ENCODE results near the gene SEL1L3. TPM values are rescaled to one million over a fixed set of nuclear protein-coding genes. Genes with fewer than 3 reads are reported as not detected.

Gene SEL1L3
- total RNA-seq, 1 experiment from 2014 or later: 48.3 TPM

DNA sequence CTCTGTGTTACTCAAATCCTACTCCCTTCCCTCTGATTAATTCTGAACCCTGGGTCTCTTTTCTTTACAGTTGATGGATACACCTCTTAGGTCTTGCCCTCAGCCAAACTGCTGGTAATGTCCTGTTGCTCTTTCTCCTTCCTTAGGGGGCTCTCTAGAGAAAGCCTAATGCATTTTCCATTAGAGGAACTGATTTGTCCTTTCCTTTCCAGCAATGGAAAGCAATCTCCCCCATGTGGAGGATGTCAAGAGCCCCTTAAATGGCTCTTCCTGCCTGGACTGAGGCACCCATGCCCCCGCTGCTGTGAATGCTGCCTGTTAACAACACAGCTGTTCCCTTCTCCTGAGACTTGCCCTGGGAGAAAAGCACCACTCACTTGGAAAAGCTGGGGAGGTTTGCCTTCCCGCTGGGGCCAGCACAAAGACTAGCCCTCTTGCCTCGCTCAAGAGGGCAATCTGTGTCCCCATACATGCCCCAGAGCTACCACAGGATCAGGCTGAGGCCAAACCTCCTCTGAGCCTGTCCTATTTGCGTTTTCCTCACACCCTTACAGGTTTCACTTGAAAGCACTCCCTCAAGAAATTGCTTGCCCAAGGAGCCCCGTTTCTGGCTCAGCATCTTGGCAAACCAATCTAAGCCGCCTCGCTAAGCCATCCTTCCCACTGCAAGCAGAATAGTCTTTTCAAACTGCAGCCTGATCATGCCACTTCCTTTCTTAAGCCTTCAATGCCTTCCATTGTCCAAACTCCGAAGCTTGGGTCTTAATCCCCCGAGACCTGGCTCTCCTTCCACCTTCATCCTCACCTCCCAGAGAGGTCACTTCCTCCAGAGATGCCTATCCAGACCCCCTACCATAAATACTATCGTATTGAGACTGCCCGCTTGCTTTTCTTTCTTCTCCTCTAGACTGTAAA lies 28.0 kb upstream of the SEL1L3 start:
- Histone ChIP-seq H4K91ac (ENCODE audit: insufficient read length, low read depth, low read length) (no peak overlapping the region), H4K20me1 (ENCODE audit: control insufficient read depth, insufficient read depth, insufficient read length) (no peaks in the 10 kb centered on the region), H3K56ac (ENCODE audit: insufficient read length, low read depth, low read length) (no peak overlapping the region), H3K4me1 (ENCODE audit: insufficient read depth, low read length) (peaks cover 6% of the 10 kb centered on the region; the same call in 1 of the 2 replicates), H3K9me3 (ENCODE audit: control insufficient read depth, low read depth, low read length) (no peaks in the 10 kb centered on the region), H3K18ac (ENCODE audit: insufficient read length, low read depth, low read length) (no peak overlapping the region), H2BK120ac (ENCODE audit: low read depth, low read length, poor library complexity, severe bottlenecking) (no peak overlapping the region), H3K27ac (ENCODE audit: insufficient read length, low read depth, low read length) (no peak overlapping the region), H2AK5ac (ENCODE audit: insufficient read length, low read length) (no peak overlapping the region), H4K8ac (replicated peaks; ENCODE audit: insufficient read length, low read depth, low read length) (no peak overlapping the region), H3K79me2 (ENCODE audit: insufficient read depth, low read length) (no peaks in the 10 kb centered on the region), H3K14ac (ENCODE audit: insufficient read depth, low read length) (no peak overlapping the region), H3K27me3 (ENCODE audit: insufficient read depth, low read length) (no peaks in the 10 kb centered on the region), H3K23me2 (ENCODE audit: insufficient read length, low read depth, low read length, poor library complexity, severe bottlenecking) (no peaks in the 10 kb centered on the region), H3K4me2 (ENCODE audit: insufficient read depth, insufficient read length, low read length) (no peak overlapping the region), H4K5ac (ENCODE audit: insufficient read length, low read depth, low read length) (no peak overlapping the region), H3K9ac (ENCODE audit: extremely low read depth, insufficient read length, low read length) (no peak overlapping the region), H2BK20ac (ENCODE audit: low read depth, low read length, poor library complexity, severe bottlenecking) (no peak overlapping the region), H3T11ph (ENCODE audit: low read length) (no peak overlapping the region), H2AFZ (ENCODE audit: low read length) (no peak overlapping the region), H2BK5ac (ENCODE audit: insufficient read length, low read length) (no peak overlapping the region), H3K4ac (ENCODE audit: low read depth, low read length) (no peak overlapping the region), H2BK15ac (ENCODE audit: low read depth, low read length) (no peak overlapping the region), H3K23ac (ENCODE audit: insufficient read length, low read depth, low read length) (no peak overlapping the region), H3K79me1 (ENCODE audit: insufficient read depth, low read depth, low read length, poor library complexity, severe bottlenecking) (no peaks in the 10 kb centered on the region), H2BK12ac (ENCODE audit: insufficient read length, low read depth, low read length) (no peak overlapping the region)
- peaks cover 4% of the 10 kb centered on the region for H3K27me3 Mint-ChIP-seq (ENCODE audit: low read depth)
- no peaks in the 10 kb centered on the region for H3K9me3 Mint-ChIP-seq
- H3K27ac Mint-ChIP-seq: peak overlapping the region; percentile 44 to 95 (median 46); a peak in 6 of 7 replicates
- TF ChIP-seq, protein P1, sequence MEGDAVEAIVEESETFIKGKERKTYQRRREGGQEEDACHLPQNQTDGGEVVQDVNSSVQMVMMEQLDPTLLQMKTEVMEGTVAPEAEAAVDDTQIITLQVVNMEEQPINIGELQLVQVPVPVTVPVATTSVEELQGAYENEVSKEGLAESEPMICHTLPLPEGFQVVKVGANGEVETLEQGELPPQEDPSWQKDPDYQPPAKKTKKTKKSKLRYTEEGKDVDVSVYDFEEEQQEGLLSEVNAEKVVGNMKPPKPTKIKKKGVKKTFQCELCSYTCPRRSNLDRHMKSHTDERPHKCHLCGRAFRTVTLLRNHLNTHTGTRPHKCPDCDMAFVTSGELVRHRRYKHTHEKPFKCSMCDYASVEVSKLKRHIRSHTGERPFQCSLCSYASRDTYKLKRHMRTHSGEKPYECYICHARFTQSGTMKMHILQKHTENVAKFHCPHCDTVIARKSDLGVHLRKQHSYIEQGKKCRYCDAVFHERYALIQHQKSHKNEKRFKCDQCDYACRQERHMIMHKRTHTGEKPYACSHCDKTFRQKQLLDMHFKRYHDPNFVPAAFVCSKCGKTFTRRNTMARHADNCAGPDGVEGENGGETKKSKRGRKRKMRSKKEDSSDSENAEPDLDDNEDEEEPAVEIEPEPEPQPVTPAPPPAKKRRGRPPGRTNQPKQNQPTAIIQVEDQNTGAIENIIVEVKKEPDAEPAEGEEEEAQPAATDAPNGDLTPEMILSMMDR (conservative IDR thresholded peaks at IDR 0.05): peak; percentile 30; the same call in 2 of the 3 replicates
- H3K4me1 Mint-ChIP-seq: peaks cover 32 to 34% of the 10 kb centered on the region in 2 experiments
- no peaks in the 10 kb centered on the region for H3K36me3 Mint-ChIP-seq (ENCODE audit: insufficient read depth in 1 of 3, low read depth in 3 of 3)
- DNase-seq: peak; percentile 50
- peak overlapping the region in 1 of 2 experiments; percentile 58; a peak in 2 of 5 replicates for H3K4me3 Mint-ChIP-seq
- WGBS (ENCODE audit: extremely low coverage, insufficient read length, low lambda C conversion rate): no CpG with 5 or more reads among the region's 11 CpGs

Measured in H9 (cell line).